Stimulated activated CD8-positive, alpha-beta memory T cell treated with anti-CD3 and anti-CD28 coated beads, Interleukin-4, amount 100 ng/mL, for 4 hours (primary cell): Measurements from ENCODE around the gene VANGL2.

Experiments
- DNase-seq, 2 donors: peaks; one replicate each; pipeline ENCODE4 v3.0.0-alpha.2; 2020; ENCODE audit warnings: low read depth in 2 of 2, low spot score in 1 of 2

The VANGL2 gene

DNA sequence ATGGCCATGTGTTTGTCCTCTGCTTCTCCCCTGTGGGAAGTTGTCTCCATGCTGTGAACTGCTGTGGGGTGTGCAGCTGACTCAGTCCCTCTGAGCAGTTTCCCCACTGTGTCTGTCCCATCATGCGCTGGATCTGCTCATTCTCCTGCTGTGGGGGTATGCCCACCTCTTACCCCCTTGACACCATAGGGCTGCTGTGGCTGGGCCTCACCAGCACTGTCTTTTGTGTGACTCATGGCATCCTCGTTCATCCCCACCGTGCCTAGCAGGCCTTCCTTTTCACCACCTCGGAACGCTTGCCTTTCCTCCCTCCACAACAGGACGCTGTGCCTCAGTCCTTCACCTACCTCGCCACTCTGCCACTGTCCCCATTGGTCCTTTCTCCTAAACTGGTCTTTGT lies 27.3 kb downstream of the VANGL2 start:
- no peak for DNase-seq

DNA sequence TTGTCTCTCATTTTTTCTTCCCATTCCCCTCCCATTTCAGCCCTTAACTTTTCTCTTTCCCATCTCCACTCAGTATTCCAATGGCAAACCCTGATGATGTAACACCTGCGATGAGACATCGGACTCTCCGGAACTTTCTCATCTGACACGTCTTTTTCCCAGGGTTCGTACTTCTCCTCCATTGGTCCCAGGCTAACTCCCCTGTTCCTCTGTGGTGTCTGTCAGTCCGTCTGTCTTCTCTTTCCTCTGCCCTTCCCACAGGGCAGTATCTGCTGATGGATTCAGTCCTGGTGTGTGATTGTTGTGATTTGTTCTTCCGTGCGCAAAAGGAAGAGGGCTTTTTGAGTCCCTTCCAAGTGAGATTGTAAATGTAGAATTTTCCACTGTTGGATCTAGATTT lies 27.7 kb downstream of the VANGL2 start:
- no peak for DNase-seq

DNA sequence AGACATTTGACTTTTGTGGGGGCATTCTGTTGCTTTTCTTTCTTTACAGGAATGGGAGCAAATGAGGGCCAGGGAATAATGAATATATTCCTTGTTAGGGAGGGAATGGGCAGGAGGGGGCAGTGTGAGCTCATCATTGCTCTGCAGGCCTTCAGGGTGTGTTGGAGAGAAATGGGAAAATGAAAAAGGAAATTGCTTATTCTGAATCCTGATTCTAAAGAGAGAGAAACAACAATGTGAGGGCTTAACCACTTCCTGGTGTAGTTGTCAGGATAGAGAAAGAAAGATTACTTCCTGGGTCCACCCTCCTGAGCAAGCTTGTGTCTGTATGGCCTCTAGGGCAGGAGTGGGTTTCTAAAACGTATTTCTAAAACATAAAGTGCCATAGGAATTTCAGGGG lies 28.3 kb downstream of the VANGL2 start:
- DNase-seq: no peak

DNA sequence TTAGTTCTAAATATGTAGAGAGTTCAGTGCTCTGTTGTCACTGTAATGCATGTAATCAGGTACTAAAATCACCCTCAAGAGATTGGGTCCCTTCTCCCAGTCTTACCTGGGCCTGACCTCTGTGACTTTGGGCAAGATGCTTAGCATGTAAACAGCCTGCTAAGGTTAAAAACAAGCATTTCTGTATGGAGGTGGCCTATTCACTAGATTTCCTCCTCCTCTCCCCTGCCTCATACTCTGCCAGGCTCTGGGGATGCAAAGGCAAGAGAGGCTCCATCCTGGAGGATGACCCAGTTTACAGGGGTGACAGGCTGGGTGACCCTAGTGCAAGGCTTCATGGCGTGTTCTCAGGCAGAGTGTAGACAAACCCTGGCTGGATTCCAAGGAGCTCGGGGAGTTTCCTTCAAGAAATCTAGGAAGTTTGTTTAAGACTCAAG lies 28.8 kb downstream of the VANGL2 start:
- no peak for DNase-seq

DNA sequence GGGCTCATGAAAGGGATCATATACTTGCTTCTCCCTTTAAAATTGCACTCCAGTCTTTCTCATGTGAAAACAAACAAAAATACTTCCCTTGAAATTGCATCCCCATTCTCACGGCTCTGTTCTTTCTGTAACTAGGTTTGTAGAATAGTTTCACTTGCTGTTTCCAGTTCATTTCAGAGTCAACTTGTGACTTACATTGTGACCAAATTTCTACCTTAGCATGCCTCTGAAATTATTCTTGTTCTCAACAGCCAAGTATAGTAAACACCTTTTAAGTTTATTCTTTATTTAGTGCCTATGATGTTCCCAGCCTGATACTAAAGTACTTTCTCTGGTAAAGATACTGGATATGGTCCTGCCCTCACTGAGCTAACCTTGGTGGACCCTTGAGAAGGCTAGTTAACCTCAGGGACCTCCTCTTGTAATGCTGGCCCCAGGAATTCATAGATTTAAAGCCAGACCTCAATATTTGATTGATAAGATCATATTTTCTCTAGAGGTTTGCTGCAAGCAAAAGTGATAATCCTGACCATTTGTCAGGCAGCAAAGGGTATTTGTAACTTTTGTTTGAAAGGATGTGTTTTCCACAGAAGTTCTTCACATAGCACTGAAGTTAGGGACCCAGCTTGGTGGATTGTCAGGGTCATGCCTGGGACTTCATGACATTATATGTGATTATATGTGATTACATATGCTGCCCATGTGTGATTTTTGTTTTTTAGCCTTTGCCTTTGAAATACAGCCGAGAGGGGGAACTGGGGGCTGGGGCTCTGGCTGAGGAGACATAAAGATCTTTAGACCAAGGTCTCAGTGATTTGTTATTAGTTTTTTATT lies 29.6 kb downstream of the VANGL2 start:
- DNase-seq: no peak

DNA sequence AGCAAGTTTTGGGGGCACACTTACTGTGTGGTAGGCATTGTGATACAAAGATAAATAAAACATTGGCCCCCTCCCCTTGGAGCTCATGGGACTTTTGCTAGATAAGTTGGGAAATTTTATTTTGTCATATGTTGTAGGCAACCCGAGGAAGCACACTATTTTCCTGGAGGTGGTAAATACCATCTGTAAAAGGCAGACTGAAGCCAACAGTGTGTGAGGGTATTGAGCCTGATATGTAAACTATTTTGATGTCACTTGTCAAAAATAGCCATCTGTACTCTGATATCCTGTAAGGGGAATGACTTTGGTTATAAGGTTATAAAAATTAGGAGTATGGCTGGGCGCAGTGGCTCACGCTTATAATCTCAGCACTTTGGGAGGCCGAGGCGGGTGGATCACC lies 30.6 kb downstream of the VANGL2 start:
- DNase-seq: no peak

DNA sequence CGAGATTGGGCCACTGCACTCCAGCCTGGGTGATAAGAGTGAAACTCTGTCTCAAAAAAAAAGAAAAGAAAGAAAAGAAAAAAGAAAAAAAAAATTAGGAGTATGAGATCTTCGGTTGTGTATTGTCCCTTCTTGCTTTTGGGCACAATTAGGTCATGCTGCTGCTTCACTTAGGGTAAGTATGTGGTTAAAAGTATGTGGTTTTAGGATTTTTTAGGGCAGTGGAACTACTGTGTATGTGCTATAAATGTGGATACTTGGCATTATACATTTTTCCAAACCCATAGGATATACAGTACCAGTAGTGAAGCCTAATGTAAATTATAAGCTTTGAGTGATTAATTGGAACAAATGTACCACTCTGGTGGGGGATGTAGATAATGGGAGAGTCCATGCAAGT lies 31.2 kb downstream of the VANGL2 start:
- no peak for DNase-seq

DNA sequence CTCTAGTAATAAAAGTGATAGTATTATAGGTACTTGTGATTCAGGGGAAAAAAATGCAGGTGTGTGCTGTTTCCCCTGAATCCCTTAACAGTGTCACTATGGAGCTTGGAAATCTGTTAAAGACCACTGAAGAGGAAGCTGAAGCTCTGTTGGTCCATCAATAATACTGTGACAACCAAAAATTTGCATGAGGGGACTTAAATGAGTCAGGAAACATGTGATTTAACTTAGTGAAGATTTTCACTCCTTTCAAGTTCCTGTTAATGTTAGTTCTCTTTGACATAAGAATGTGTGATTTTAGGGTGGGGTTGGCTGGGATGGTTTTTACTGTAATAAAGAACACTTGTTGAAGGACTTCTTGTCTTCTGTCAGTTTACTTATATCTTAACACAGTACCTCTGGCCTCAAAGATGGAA lies 32.0 kb downstream of the VANGL2 start:
- no peak for DNase-seq

DNA sequence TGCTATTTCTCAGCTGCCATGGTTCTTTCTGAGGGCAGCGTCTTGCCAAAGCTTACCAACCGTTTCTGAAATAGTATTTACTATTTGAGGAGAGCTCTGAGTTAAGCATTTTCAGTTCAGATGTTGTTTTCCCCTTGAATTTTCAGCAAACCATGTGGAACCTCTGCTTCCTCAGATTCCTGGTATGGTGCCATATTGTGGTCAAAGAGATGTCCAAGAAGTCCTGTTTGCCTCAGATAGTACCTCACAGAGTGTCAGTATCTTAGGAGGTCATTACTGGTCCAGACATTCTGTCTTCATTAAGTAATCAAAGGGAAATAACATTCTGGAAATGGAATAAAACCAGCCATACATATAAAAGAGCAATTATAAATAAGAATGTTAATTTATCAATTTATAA lies 36.6 kb downstream of the VANGL2 start:
- no peak for DNase-seq

DNA sequence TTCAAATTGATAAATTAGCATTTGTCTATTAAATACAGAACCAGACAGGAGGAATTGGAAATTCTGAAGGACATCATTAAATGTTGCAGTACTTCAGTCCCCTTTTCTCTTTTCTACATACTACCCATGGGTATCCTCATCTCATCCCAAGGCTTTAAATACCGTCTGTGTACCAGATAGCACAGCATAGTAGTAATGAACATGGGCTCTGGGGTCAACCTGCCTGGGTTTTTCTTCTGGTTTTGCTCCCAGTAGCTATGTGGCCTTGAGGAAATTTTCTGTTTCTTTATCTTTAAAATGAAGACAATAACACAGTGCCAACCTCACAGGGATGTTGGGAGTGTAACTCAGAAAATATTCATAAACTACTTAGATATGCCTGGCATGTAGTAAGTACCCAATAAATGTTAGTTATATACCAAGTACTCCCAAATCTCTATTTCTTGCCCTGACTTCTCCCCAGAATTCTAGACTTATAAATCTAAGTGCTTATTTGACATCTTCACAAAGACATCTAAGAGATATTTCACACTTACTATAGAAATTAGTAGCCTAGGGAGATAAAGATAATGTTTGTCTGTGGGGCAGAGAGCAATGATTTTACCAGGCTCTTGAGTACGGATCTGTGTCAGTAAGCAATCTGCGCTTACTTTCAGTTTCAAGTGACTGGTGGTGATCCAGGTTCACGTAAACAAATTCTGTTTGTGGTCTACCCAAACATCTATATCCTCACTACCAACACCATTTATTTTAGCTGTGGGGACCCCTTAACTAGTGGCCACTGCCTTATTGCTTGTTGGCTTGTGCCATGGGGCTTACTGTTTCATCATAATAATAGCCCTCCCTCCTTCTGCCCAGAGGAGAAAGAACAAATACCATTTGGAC lies 37.3 kb downstream of the VANGL2 start:
- DNase-seq: no peak

DNA sequence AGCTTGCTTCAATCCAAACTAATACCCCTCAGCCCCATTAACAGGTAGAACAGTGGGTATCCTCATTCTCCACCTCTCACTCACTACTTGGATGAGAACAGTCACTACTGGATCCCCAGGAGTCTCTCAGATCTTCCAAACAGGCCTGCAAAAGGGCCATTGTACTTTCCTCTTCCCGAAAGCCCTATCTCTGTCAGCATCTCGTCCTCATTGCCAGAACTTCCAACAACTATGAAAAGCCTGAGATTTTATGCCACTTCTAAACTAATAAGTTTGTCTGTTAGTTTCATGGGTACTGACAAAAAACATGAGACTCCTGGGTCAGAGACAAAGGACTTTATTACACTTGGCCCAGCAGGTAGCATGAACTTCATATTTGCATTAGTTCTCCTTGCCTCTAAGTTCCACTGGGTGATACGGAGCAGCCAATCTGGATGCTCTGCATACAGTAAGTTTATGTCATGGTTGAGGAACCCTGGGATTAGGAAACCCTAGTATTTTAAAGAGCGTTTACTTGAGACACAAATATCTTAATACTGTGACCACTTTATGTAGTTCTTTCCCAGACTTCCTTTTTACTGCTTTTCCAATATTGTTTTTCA lies 38.1 kb downstream of the VANGL2 start:
- DNase-seq: no peak

DNA sequence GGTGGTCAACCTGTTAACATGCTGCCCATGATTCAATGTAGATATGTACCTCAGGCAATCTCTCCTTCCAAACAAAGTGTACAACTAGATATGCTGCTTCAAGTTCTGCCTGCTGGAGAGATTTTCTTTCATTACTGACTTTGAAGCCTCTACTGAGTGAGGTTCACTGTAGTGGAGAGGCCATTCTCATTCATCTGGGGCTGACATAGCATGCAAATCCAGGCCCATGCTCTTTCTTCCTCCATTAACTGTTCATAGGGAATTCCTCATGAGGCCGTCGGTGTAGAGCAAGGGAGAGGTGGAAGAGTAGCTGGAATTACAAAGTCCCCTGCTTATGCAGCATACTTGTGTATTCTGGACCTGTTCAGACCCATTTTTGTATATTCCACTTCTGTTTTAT lies 38.6 kb downstream of the VANGL2 start:
- DNase-seq: no peak

DNA sequence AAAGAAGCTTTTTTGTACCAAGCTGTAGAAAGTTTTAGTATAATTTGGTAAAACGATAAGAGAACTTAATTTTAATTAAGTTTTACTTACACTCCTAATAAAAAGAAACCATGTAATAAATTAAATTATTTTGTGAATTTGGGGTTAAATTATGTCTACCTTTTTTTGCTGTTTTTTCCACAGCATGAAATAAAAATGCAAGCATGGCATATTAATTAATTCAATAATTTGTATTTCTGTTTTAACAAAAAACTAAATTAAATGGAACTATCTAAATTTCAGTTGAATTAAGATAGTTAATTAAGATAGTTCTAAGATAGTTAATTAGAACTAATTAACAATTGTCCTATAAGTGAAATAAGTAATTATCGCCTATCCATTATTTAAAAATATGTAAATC lies 39.4 kb downstream of the VANGL2 start:
- no peak for DNase-seq

DNA sequence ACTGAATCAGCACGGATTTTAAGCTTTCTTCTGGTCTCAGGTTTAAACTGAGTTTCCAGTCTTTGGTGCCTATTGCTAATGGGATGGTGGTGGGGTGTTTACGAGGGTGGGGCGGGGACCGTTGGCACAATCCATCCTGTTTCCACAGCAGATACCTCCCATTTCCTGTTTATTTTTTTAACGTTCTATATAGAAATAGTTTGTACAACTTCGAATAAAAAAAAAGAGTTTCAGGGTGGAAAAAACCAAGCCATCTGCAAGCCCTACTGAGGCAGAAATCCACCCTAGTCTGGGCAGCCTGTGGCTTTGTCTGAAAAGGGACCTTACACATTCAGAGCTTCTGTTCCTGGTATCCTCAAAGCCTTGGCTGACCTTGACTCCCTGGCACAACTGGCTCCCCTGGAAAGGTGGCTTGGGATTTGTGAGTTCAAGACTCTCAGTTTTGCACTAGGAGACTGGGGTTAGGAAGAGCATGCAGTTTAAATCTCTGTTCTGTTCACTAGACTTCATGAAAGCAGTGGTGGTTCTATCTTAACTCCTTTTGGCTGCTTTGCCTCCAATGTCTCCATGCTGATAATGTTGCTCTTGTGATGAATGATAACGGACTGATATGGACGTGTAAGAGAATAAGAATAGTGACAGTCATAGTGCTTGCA lies 46.7 kb downstream of the VANGL2 start:
- no peak for DNase-seq

DNA sequence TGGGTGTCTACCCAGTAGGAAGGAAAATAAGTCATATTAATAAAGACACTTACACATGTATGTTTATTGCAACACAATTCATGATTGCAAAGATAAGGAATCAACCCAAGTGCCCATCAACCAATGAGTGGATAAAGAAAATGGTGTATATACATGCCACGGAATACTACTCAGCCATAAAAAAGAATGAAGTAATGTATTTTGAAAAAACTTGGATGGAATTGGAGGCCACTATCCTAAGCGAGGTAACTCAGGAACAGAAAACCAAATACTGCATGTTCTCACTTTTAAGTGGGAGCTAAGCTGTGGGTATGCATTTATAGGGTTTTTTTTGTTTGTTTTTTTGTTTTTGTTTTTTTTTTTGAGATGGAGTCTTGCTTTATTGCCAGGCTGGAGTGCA lies 49.1 kb downstream of the VANGL2 start:
- DNase-seq: no peak

DNA sequence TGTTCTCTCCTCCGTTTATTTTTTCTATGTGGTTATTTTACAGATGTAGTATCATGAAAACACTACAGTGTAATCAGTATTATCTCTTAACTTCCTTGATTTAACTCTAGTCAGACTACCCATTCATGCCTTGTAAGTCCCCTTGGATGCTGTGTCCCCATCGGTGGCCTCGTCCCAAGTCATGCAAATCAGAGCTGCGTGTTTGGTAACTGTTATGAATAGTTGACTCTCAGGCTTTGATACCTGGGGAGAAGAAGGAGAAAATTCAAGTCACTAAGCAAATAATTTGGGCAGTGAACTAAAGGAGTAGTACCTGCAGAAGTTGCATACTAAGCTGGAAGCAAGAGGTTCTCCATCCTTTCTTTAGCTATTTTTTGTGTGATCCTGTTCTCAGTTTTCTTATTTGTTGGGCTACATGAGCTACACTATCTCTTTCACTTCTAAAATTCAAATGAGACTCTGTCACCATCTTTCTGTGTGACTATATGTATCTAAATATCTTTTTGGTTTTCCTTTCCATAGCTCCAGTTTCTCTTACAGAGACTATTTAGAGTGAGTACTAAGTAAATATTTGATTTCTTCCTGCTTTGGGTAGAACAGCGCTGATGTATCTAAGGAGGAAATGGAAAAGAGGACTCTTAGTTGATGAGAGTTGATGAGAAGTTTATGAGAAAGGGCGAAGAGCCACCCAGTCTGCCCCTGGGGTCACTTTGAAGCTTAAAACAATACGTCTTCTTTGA lies 50.9 kb downstream of the VANGL2 start:
- no peak for DNase-seq

DNA sequence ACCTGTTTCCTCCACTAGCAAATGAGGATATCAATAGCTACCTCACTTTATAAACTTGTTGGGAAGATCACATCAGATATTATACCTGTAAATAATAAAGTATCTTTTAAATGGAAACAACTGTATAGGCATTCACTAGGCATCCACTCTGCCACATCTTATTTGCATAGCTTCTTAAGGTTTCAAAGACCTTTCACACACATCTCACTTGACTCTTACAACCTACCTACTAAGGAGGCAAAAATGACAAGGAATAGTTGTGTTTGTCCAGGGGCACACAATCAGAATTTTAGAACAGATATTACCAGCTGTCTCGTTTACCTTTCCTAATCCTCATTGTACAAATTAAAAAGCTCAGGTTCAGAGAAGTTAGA lies 51.5 kb downstream of the VANGL2 start:
- no peak for DNase-seq

DNA sequence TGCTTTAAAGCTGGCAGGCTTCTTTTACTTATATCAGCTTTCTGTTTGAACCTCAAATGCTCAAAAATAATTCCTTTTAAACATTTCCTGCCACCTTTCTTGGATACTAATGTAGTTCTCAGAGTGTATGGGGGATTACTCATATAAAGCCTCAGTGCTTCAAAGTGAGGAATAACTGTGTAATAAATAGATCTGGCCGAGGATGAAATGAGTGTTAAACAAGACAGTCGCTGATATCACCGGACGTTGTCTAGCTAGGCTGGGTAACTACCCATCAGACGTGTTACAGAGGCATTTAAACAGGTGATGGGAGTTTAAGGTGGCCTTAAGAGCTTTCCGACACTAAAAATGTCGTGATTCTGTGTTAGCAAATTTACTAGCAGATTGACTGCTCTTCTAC lies 53.1 kb downstream of the VANGL2 start:
- DNase-seq: no peak

DNA sequence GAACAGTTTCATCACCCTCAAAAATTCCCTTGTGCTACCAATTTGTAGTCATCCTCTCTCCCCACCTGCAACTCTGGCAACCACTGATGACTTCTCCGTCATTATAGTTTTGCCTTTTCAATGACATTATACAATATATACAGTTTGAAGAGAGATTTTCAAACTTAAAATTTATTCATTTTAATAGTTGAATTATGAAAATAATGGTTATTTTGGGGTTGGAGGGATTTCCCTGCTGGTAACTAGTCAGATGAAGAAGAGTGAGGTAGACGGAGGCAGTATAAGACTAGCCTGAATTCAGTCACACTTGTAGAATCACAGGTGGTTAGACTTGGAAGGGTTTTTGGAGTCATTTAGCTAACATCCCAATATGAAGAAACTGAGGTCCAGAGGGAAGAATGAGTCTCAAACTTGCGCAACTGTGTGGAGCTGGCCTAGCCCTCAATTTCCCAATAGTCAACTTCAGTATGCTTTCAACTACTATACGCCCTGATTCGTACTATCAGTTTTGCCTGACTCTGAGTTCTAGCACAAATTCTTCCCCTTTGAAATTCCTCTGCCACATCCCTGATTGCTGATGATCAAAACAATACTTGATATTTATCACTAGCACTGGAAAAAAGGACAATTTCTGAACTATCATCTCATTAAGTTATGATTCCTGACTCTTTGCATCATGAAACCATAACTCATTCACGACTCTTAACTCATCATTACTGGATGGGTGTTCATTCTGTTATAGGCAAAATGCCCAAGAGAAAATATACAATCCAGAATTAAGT lies 54.2 kb downstream of the VANGL2 start:
- no peak for DNase-seq

DNA sequence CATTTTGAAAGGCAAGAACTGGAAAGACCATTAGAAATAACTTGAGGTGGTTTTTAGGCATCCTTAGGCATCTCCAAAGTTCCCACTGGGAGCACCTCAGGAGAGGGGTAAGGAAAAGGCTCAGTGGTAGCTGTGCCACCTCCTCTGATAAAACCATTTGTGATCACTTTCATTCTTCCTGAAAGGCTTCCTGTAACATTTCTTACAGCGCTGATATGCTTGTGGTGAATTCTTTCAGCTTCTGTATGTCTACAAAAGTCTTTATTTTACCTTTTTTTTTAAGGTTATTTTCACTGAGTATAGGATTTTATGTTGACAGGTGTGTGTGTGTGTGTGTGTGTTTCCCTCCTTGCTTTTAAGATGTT lies 54.8 kb downstream of the VANGL2 start:
- DNase-seq: no peak
